Activated B cell treated with CpG ODN at 0.5 μM for 24 hours (primary cell): ENCODE measurements around the gene BTG1. TPM values are rescaled to one million over a fixed set of nuclear protein-coding genes. Genes with fewer than 3 reads are reported as not detected.

Experiments used
- ATAC-seq: fragments of 200-7000 bp; cut with Tn5 transposase; one replicate; pipeline ENCODE4 v1.10.0; 2021; ENCODE audit warnings: low read depth, mild to moderate bottlenecking, moderate library complexity
- CTCF ChIA-PET: fragments of 350-600 bp; sonication (Branson Sonifier 250); formaldehyde crosslinking; loops from one replicate; lab custom pipeline; 2021; ENCODE audit warnings: antibody characterized with exemption; lab: Charles Lee
- POLR2A ChIA-PET: fragments of 350-600 bp; sonication (Branson Sonifier 250); formaldehyde crosslinking; loops from one replicate; lab custom pipeline; 2021; ENCODE audit warnings: antibody characterized with exemption; lab: Charles Lee
- DNase-seq: peaks from one replicate; pipeline ENCODE4 v3.0.0; 2022
- H3K27ac Mint-ChIP-seq: one replicate; pipeline ENCODE4 v1.8.0; 2020; ENCODE audit warnings: mixed read lengths
- H3K27me3 Mint-ChIP-seq: one replicate; pipeline ENCODE4 v1.8.0; 2021; ENCODE audit warnings: mixed read lengths
- H3K36me3 Mint-ChIP-seq: one replicate; pipeline ENCODE4 v1.8.0; 2021; ENCODE audit warnings: low read depth, mixed read lengths
- H3K4me1 Mint-ChIP-seq: one replicate; pipeline ENCODE4 v1.8.0; 2021; ENCODE audit warnings: mixed read lengths
- H3K4me3 Mint-ChIP-seq: one replicate; pipeline ENCODE4 v1.8.0; 2020; ENCODE audit warnings: mild to moderate bottlenecking, mixed read lengths
- H3K9me3 Mint-ChIP-seq: one replicate; pipeline ENCODE4 v1.8.0; 2020; ENCODE audit warnings: mixed read lengths
- CTCF ChIP-seq: fragments of 200-600 bp; IDR thresholded peaks from one replicate; pipeline ENCODE4 v1.8.0; 2022; ENCODE audit warnings: antibody characterized with exemption, mild to moderate bottlenecking
- intact Hi-C: fragments of 100-400 bp; cut with micrococcal nuclease; formaldehyde crosslinking; loops from one replicate; pipeline ENCODE4 v1.15.1; 2024
- total RNA-seq: library from RNA; stranded (reverse); gene quantifications from 2 replicates; pipeline ENCODE4 v1.2.3, GENCODE V29; 2022

BTG1 gene
- total RNA-seq, 1 donor from 2014 or later = 429 TPM

- DNase-seq (no peak), ATAC-seq (no peak)
- Mint-ChIP-seq H3K9me3 (peaks cover 7% of the 10 kb centered on the region), H3K4me1 (peaks cover 51% of the 10 kb centered on the region), H3K36me3 (peaks cover 3% of the 10 kb centered on the region), H3K4me3 (no peak overlapping the region), H3K27ac (peak overlapping the region; percentile 32), H3K27me3 (no peaks in the 10 kb centered on the region)
- no peak for TF ChIP-seq CTCF
- CTCF ChIA-PET = no interaction called here
- intact Hi-C loops = no loop called here
- POLR2A ChIA-PET = interaction anchor here (1.0 to 5.7 kb wide), 3 partner anchors 11 to 42 kb away, joined by 4 to 98 read pairs (median 46); partner anchors contain the start of gene BTG1
Measured at GRCh38 chr12:92183575-92183974, 37.9 kb upstream of the BTG1 start.

DNA sequence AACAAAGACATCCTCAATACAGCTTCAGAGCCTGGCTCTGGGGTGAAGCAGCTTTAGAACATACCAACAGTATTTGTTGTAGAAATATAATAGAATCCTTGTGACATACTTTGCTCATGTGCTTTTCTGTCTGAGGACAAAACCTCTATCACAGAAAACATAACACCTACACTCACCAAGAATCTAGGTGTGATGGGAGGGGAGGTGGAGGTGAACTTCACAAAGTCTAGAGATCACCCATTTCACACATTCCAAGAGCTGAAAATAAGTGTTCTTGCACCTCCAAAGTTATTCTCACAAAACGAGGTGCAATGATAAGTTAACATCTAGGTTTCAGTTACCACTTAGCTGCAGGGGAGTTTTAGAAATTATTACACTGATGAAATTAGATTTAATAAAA, 32.7 kb upstream of the BTG1 start:
- peaks cover 6% of the 10 kb centered on the region for H3K36me3 Mint-ChIP-seq
- no peak for ATAC-seq
- DNase-seq = no peak
- no peak overlapping the region for H3K4me3 Mint-ChIP-seq
- peaks cover 4% of the 10 kb centered on the region for H3K9me3 Mint-ChIP-seq
- no peak for TF ChIP-seq CTCF
- H3K4me1 Mint-ChIP-seq = peaks cover 30% of the 10 kb centered on the region
- no peak overlapping the region for H3K27ac Mint-ChIP-seq
- no peaks in the 10 kb centered on the region for H3K27me3 Mint-ChIP-seq
- intact Hi-C loops = no loop called here
- CTCF ChIA-PET = no interaction called here
- POLR2A ChIA-PET = interaction anchor here (1.5 to 12.1 kb wide), 2 partner anchors 32 to 267 kb away, joined by 3 to 607 read pairs; partner anchors contain the start of gene BTG1

DNA sequence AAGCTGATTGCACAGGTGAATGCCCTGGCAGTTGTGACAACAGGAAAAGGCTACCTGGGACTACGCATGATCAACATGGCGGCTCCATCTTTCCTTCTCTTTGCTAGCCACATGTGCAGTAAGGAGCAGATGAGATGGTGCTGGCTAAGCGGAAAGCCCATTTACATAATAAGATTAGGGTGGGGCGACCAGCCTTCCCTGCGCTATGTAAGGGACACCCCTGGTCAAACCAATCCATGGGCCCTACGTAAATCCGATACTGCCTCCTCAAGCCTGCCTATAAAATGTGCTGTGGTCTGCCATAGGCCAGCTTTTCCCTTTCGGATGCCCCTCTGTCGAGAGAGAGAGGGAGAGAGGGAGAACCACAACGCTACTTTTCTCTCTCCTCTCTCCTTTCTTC, 31.0 kb upstream of the BTG1 start:
- DNase-seq (no peak), ATAC-seq (no peak)
- Mint-ChIP-seq H3K4me1 (peaks cover 43% of the 10 kb centered on the region), H3K27ac (peak overlapping the region; percentile 16), H3K4me3 (no peak overlapping the region), H3K27me3 (no peaks in the 10 kb centered on the region), H3K36me3 (peaks cover 6% of the 10 kb centered on the region), H3K9me3 (no peaks in the 10 kb centered on the region)
- TF ChIP-seq CTCF = no peak
- CTCF ChIA-PET = no interaction called here
- intact Hi-C loops = no loop called here
- POLR2A ChIA-PET = interaction anchor here (12.1 kb wide), 1 partner anchor 30 kb away, joined by 607 read pairs; the partner anchor contains the start of gene BTG1

- no peak for ATAC-seq
- Mint-ChIP-seq H3K27me3 (no peaks in the 10 kb centered on the region), H3K4me1 (peaks cover 48% of the 10 kb centered on the region), H3K9me3 (no peaks in the 10 kb centered on the region), H3K36me3 (peaks cover 6% of the 10 kb centered on the region), H3K27ac (peak overlapping the region; percentile 24), H3K4me3 (no peak overlapping the region)
- DNase-seq = no peak
- ChIA-PET CTCF (no interaction called here), POLR2A (interaction anchor here (12.1 kb wide), 1 partner anchor 30 kb away, joined by 607 read pairs; the partner anchor contains the start of gene BTG1)
- TF ChIP-seq CTCF = no peak
- intact Hi-C loops = no loop called here
Measured at GRCh38 chr12:92175961-92176360, 30.3 kb upstream of the BTG1 start.

- H3K4me1 Mint-ChIP-seq = peaks cover 72% of the 10 kb centered on the region
- ATAC-seq = no peak
- CTCF ChIA-PET = interaction anchor here (1.2 to 5.0 kb wide), 2 partner anchors 25 to 228 kb away, joined by 3 to 27 read pairs; partner anchors contain the start of gene BTG1
- no peak for DNase-seq
- no peak for TF ChIP-seq CTCF
- H3K9me3 Mint-ChIP-seq = no peaks in the 10 kb centered on the region
- no peaks in the 10 kb centered on the region for H3K27me3 Mint-ChIP-seq
- peak overlapping the region; percentile 6 for H3K4me3 Mint-ChIP-seq
- peak overlapping the region; percentile 74 for H3K27ac Mint-ChIP-seq
- H3K36me3 Mint-ChIP-seq = no peaks in the 10 kb centered on the region
- POLR2A ChIA-PET = interaction anchor here (1.4 to 12.1 kb wide), 4 partner anchors 12 to 300 kb away, joined by 4 to 607 read pairs (median 136); partner anchors contain the start of gene BTG1
- intact Hi-C loops = no loop called here
Measured at GRCh38 chr12:92170050-92170449, 24.4 kb upstream of the BTG1 start.
